AG08396 (cell line): Measurements from ENCODE around the gene KLHL30.
"Not testable (repeated sequence)": the region's sequence is repeated elsewhere in the genome, so short reads cannot be mapped to it uniquely, and the experiment has no call there.

Experiments
- DNase-seq: peaks from one replicate; pipeline ENCODE4 v3.0.0; 2012; ENCODE audit warnings: low spot score, mixed read lengths

Gene KLHL30

DNA sequence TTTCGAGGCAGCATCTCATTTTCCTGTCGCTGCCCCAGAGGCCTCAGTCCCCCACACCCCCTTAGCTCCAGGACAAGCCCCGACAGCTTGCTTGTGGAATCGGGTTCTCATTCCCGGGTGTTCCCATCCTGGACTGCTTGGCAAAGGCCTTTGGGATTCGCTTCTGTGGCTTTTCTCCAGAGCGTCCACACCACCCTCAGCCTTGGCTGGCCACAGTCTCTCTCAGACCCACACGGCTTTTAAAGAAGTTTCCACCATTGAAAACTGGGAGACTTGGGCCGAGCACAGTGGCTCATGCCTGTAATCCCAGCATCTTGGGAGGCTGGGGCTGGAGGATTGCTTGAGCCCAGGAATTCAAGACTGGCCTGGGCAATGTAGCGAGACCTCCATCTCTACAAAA, 35.6 kb upstream of the KLHL30 start:
- no peak for DNase-seq

DNA sequence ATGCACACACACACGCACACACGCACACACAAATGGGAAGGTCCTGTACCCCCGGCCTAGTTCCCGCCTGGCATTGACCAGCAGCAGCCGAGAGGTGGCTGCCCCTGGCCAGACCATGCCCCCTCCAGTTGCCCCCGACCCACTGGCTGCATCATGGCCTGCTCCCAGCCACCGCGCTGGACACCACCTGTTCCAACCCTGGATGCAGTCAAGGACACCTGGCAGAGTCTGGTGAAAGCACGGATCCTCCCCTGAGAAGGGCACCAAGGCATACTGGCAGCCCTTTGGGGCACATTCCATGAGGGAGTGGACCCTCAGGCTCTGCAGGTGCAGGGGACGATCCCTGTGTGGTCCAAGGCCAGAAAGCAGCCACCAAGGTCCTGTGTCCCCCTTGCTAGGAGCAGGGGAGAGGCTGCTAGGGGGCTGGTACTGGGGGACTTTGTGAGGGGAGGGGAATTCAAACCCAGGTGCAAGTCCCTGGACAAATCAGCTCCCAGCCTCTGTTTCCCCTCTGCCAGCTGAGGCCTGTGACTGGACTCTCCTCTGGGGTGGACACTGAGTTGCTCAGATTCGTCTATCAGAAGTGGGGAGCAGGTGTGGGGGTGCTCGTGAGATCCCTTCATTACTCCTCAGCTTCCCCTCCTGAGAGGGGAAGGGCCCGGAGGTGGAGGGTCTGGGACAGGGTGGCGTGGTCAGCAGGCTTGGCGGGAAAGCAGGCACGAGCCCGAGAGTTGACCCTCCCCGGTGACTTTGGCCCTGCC, 34.8 kb upstream of the KLHL30 start:
- DNase-seq = no peak

DNA sequence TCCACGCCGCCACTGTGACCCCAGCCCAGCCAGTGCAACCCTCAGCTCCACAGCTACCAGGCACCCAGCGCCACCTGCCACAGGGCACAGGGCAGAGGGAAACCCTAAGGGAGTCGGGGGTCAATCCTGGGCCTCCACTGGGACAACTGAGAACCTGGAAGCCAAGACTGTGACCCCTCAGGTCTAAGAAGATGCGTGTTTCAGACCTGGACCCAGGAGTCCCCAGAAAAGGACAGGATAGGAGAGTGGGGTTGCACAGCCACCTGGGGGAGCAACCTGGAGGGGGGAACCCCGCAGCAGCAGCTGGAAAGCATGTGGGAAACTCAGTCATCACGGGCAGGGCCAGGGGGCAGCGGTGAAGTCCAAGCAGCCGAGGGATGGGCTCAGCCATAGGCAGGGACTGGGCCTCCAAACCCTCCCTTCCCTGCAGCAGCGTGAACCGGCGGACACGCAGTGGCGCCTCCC, 34.2 kb upstream of the KLHL30 start:
- DNase-seq = no peak

DNA sequence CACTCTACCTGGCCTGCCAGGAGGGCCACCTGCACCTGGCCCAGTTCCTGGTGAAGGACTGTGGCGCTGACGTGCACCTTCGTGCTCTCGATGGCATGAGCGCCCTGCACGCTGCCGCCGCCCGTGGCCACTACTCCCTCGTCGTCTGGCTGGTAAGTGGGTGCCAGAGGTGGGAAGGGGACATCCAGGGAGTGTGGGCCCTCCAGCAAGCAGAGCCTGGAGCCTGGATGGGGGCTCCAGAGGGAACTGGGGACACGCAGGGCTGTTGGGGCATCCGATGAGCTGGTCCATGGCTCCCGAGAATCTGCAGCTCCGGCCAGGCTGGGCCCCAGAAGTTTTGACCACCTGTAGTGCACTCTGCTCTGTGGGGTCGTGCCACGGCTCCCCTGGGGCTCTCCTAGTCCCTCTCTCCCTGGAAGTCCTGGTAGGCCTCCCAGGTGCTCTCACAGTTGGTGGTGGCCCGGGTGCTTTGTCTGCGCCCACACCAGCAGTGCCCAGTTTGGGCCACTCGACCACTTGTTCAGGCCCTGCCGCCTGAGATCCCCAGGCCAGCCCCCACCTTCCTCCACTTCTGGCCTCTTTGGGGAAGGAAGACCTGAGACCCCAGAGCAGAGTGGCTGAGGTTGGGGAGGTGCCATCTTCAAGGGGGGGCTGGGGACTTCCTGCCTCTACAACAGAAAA, 33.6 kb upstream of the KLHL30 start:
- peak; percentile 8 for DNase-seq

DNA sequence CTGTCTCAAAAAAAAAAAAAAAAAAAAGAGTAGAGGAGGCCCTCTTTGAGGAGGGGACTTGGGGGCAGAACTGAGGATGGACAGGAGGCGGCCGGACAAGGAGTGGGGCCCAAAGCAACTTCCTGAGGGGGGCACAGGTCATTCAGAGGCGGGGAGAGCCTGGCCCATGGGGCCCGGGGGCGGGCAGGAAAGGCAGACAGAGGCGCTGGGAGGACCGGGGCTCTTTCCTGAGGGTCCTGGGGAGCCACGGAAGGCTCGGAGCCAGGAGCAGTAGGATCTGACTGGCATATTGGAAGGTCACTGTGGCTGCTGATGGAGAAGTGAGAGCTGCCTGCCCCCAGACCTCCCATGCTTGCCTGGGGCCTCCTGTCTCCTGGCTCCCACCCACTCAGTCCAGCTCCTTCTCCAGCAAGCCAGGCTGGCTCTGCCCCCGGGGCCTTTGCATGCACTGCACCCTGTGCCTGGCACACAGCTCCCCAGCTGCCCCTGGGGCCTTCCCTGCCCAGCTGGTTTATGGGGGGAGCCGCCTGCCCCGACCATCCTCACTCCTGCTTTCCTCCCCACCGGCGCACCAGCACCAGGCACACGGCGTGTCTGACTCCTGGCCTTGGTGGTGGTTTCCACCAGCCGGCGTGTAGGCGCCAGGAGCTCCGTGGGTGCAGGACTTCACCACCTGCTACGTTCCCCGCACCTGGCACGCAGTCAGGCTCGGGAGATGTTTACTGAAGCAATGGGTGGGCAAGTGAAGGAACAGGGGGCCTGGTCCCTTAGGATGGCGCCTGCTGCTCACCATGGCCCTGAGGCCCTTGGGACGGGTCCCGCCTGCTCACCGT, 32.7 kb upstream of the KLHL30 start:
- no peak for DNase-seq

DNA sequence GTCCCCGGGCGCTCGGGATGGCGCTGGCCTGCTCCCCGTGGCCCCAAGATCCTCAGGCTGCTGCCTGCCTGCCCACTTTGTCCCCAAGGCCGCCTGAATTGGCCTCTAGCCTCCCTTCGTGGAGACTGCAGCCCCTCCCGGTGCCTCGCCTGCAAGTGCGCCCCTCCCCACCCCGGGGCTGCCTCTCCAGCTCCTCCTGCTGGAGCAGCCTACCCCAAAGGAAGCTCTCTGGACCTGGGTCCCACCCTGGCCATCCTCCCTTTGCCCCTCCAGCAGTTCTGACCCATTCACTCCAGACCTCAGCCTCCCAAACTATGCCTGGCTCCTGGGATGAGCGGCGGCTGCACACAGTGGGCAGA, 32.1 kb upstream of the KLHL30 start:
- no peak for DNase-seq

DNA sequence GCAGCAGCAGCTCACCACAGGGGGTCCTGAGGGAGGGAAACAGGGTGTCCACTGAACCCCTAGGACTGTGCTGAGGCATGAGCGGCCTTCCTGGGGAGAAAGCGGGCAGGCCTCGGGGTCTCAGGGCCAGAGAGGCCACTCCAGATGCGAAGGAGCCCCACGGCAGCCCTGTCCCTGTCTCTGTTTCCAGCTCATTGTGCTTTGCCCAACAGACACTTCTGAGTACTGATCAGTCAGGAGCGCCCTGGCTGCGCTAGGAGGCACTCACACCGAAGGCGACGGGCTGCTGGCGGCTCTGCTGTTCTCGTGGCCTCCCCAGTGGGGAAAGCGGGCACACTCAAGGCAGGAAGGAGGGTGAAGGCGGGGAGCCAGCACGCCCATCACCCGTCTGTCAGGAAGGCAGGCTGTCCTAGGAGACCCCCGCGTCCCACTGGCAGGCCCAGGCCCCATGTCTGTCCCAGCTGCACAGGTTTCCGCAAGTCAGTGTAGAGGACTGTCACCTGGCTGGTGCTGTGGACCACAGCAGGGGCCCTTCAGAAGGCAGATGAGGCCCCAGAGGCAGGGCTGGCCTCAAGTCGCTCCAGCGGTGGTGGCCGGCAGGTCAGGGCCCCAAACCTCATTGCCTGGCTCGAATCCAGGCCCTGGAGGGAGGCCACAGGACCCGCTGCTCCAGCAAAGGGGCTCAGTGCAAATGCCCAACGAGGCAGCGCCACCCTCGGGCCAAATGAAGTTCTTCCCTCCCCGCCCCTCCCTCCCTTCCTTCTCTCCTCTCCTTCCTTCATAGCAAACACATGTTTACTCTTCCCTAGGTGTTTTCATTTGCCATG, 31.6 kb upstream of the KLHL30 start:
- no peak for DNase-seq

DNA sequence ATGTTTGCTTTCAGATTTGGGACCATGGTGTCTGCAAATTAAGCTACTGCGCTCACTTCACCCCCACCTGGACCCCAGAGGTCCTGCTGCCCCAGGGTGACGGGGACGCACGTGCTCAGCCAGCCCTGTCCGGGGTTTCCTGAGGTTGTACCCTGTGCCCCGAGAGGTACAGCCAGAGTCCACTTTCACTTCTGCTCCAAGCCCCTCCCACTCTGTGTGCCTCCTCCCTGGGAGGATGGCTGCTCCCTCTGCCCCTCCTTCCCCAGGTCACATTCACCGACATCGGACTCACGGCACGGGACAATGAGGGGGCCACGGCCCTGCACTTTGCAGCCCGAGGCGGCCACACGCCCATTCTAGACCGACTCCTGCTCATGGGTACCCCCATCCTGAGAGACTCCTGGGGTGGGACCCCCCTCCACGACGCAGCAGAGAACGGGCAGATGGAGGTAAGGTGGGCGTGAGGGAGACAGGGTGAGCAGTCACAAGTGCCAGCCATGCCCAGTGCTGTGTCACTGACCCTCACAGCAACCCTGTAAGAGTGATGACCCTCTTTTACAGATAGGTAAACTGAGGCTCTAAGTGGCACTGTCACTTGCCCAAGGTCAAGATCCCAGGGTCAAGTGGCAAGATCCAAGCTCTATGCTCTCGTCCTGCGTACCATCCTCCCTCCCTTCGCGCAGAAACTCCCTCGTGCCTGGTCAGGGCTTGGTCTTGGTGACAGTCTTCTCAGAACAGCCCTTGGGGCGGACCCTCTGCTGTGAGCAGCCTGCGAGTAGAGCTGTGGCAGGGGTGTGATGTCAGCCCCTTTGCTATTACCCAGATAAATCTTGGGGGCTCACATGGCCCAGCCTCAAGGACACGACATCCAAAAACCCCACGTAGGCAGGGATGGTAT, 30.7 kb upstream of the KLHL30 start:
- no peak for DNase-seq

DNA sequence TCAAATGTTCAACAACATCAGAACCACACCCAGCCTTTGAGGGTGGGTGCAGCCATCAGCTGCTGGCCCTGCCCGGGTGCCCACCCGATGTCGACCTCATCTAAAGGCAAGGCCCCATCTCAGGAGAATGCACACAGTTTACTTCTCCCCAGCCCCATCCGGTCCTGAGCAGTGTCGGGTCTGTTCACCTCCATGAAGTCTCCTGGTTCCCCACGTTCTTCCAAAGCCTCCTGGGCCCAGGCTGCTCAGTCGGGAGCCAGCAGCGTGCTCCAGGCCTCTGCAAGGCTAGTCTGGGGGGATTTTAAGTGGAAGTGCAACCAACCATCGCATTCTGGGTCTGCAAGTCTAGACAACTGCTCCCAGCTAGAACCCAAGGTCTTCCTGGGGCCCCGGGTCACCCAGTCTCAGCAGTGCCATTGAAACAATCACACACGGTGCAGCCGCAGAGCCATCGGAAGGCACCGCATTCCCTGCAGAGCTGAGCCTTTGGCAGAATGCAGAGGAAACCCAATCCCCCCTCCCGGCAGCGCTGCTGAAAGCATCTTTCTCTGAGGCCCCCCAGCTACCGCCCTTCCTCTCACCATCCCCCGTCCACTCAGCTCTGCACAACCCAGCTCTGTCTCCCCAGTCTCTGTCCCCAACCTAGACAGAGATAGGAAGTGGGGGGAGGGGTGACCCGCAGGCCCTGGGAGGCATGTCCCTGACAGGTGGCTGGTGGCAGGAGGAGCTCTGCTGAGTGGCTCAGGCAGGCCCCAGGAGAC, 29.9 kb upstream of the KLHL30 start:
- DNase-seq = no peak

DNA sequence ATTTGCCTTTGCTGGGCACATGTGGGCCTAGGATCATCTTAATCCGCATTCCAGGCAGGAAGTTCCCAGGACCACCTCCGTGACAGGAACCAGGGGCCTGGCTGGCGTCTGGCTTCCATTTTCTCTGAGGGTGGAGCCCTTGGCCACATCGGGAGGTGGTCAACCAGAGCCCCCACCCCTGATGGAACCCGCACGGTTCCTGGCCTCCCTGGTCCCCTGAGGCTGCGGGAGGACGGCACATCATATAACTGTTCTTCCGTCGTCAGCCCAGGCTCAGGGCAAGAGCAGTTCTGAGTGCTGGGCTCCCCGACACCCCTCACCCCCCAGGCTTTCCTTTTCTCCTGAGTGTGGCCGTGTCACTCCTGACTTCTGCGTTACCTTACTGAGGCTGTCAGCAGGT, 24.9 kb upstream of the KLHL30 start:
- no peak for DNase-seq

DNA sequence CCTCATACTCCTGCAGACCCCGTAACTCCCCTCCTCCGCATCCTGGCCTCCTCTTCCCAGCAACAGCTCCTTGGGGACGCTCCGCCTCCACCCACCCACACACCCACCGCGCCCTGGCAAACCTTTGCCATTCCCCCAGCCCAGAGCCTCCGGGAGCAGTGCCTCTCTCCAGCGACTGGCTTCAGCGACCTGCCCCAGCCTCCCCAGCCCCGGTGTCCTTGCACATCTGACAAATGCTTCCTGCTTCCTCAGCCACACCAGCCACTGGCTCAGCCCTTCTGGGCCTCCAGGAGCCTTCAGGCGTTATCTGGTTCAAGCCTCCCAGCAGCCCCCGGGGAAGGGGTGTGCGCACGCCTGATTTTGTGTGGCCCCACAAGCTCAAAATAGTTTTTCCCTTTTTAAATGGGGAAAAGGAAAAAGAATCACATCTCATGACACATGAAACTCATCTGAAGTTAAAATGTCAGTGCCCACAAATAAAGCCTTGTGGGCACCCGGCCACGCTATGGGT, 24.1 kb upstream of the KLHL30 start:
- no peak for DNase-seq

DNA sequence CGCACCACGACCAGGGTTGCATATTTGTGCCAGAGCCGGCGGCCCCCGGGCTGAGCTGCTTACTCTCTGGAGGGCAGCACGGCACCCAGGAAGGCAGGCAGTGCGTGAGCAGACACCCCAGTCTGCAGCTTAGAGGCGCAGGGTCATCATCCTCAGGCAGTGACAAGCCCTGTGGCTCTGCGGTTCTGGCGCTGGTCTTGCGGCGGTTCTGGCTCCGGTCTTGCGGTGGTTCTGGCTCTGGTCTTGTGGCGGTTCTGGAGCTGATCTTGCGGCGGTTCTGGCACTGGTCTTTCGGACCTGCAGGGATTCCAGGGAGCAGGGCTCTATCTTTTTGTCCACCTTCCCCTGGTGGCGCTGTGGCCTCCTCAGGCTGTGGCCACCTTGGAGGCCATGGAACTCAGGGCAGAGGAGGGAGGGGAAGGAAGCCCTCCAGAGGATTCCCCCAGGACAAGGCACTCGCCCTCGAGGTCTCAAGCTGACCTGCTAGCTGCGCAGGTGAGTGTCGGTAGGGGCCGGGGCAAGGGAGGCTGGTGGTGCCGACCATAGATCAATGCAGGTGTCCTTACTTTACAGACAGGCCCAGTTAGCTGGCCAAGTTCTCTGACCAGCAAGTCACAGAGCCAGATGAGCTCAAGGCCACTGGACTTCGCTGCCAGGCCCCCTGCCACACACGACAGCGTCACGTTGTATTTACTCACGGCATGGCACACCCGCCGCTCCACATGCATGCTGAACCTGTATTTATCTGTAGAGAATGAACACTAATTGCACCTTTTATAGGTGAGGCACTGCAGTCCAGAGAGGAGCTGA, 23.4 kb upstream of the KLHL30 start:
- no peak for DNase-seq

DNA sequence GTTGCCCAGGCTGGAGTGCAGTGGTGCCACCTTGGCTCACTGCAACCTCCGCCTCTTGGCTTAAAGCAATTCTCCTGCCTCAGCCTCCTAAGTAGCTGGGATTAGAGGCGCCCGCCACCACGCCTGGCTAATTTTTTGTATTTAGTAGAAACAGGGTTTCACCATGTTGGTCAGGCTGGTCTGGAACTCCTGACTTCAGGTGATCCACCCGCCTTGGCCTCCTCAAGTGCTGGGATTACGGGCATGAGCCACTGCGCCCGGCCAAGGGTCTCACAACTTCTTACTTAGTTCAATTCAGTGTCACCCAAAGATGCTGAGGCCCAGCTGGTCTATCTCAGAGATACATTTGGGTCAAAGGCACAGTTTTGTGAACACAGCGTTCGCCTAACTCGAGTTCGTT, 22.8 kb upstream of the KLHL30 start:
- not testable (repeated sequence) for DNase-seq

DNA sequence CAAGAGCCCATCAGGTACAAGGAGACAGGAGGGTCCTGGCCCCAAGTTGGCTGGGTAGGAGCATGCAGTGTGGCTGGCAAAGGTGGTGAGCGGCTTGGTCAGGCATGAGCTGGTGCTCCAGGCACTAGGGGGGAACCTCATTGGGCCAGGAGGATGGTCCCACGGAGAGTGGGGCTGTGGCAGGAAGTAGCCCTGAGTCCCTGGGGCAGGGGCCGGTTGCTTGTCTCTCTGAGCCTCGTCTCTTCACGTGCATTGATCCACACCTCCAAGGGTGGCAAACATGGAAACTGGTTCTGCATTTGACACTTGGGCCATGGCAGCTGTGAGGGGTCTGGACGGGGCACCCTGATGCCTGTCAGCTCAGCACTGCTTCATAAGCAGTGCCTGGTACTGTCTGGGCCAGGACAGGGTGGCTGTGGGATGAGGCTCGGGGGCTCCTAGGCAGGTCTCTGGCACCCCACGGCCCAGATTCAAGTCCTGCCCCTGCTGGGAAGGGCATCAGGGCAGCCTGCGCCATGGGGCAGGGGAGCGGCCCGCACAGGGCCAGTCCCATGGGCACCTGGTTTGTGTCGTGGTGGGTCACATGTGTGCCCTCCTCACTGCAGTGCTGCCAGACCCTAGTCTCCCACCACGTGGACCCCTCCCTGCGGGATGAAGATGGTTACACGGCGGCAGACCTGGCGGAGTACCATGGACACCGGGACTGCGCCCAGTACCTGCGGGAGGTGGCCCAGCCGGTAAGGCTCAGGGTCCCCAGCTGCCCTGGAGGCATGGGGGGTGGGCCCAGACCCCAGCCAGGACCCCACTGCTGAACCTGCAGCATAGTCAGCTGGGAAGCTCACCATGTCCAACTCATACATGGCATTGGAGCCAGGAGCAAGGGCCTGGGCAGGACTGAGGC, 21.9 kb upstream of the KLHL30 start:
- no peak for DNase-seq

DNA sequence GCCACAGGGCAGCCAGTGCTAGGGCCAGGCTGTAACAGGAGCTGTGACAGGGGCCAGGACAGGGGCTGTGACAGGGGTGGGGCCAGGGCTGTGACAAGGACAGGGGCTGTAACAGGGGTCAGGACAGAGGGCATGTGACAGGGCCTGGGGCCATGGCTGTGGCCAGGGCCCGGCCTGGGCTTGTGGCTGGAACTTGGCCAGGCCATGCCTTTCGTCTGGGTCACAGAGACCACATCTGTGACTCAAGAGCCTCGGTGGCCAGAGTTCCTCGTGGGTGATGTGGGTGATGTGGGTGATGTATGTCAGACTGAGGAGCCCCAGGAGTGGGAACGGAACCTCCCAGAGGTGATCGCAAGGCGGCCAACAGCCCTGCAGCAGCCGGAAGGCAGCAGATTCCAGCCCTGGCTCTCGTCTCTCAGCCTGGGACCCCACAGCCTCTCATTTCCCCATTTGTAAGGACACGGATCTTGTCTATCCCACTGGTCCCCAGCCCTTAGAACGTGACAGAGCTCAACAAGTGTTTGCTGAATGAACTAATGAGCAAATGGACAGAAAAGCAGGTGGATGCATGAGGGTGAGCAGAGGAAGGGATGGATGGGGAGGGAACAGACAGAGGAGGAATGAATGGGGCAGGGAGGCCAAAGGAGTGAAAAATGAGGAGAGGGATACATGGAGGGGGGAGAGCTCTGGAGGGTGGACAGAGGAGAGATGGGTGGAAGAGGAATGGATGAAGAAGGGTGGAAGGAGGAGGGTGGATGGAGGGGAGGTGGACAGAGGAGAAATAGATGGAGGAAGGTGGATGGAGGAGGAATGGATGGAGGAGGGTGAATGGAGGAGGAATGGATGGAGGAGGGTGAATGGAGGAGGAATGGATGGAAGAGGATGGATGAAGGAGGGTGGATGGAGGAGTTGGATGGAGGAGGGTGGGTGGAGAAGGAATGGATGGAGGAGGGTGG, 21.0 kb upstream of the KLHL30 start:
- DNase-seq = peak; percentile 82

DNA sequence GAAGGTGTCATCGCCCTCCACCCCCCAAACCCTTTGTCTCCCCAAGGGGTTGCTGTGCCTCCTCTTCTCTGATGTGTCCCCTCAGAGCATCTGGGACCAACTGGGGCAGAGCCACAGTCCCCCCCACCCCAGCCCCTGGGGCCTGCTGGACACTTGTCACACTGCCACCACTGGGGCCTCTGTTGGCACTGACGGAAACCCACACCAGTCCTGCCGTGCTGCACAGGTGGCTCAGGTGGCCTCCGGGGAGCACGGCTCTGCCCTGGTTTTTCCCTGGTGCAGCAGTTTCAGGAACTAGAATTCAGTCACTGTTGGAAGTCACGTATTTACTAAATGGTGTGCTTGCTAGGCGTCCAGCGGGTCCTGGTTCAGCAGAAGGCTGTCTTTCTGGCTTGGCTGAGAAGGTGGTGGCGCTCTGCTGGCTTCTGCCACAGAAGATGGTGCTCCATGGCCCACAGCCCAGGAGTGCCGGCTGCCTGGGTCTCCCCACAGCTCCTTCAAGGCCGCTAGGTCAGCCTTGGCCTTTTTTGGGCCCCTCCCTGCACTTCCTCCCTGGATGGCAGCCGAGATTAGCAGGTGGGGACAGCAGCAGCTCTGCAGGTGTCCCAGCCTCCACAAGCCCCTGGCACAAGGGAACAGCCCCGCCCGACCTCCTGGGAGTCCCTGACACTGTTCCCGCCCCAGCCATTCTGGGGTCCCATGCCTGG, 18.6 kb upstream of the KLHL30 start:
- DNase-seq = no peak
